Measurements from ENCODE around the gene BMX. TPM values are rescaled to one million over a fixed set of nuclear protein-coding genes. Genes with fewer than 3 reads are reported as not detected.

Gene BMX
- total RNA-seq, 1 donor from 2014 or later = 3.0 TPM

DNA sequence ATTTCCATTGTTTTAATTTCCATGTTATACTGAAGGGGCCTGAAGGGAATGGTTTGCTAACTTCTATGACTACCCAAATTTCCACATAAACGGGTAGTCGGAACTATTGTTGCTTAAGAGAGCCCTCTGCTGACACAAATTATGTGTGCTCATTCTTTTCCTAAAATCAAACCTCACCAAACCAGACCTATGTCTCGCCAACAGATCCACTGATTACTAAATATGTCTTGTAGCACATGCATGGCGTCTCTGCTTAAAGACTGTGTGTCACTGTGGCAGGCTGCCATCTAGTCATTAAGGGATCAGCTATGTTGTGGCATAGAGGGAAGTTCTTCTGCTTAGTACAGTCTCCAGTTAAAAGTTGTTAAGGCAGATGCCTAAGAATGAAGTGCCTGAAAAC, 32.6 kb upstream of the BMX start:
- DNase-seq = no peak
- no peak overlapping the region for H3K27ac ChIP-seq
- intact Hi-C loops (cut with DNase I) = loop anchor here (10.0 kb wide), 1 partner anchor 123 kb away; no protein-coding TSS in a partner anchor

DNA sequence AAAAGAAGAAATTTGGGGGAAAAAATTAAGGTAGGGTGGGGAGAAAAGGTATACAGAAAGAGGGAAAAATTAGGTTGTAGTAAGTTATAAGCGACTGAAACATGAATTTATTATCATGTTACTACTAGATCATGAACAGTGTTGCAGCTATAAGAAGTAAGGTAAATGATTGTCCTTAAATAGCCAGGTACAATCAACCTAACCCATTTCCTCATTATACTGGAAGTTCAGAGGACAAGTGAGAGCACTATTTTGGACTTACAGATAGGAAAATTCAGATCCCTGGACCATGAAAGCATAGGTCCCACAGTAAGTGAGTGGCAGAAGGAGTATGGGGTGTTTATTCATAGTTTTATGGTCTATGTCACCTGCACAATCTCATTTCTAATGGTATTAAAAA, 31.0 kb upstream of the BMX start:
- TF ChIP-seq CTCF (IDR thresholded peaks at IDR 0.05) = no peak
- Histone ChIP-seq H3K4me3 (no peak overlapping the region), H3K27ac (no peak overlapping the region), H3K4me1 (no peaks in the 10 kb centered on the region), H3K9me3 (no peaks in the 10 kb centered on the region), H3K27me3 (ENCODE audit: low read depth) (no peaks in the 10 kb centered on the region), H3K36me3 (no peaks in the 10 kb centered on the region)
- no peak for ATAC-seq
- intact Hi-C loops (cut with DNase I) = loop anchor here (10.0 kb wide), 1 partner anchor 125 kb away; no protein-coding TSS in a partner anchor
- no peak for DNase-seq

More for the DNA sequence above, 32.6 kb upstream of the BMX start:
- no peaks in the 10 kb centered on the region for H3K27me3 ChIP-seq (ENCODE audit: low read depth)
- H3K9me3 ChIP-seq = no peaks in the 10 kb centered on the region
- ATAC-seq = peak; percentile 64 to 66
- H3K36me3 ChIP-seq = no peaks in the 10 kb centered on the region
- no peaks in the 10 kb centered on the region for H3K4me1 ChIP-seq
- TF ChIP-seq CTCF (IDR thresholded peaks at IDR 0.05) = peak; percentile 33
- no peak overlapping the region for H3K4me3 ChIP-seq

DNA sequence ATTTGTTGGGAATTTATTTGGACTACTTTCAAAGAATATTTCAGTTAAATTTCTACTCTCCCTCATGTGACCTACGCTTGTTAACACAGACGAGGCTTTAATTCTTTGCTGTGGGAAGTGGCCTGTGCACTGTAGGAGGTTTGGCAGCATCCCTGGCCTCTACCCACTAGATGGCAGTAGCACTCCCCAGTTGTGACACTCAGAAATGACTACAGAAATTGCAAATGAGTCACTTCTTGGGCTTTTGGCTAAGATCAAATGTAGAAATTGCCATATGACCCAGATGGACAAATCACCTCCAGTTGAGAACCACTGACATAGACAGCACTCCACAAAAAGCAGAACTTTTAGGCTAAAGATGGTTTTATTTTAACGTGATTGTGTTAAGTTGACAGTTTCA, 29.6 kb upstream of the BMX start:
- ATAC-seq = peak; percentile 80 to 85
- Histone ChIP-seq H3K27me3 (ENCODE audit: low read depth) (no peaks in the 10 kb centered on the region), H3K9me3 (no peaks in the 10 kb centered on the region), H3K4me3 (no peak overlapping the region), H3K36me3 (no peaks in the 10 kb centered on the region), H3K27ac (no peak overlapping the region), H3K4me1 (no peaks in the 10 kb centered on the region)
- intact Hi-C loops (cut with DNase I) = no loop called here
- peak; percentile 68 for TF ChIP-seq CTCF (IDR thresholded peaks at IDR 0.05)
- DNase-seq = peak; percentile 47

DNA sequence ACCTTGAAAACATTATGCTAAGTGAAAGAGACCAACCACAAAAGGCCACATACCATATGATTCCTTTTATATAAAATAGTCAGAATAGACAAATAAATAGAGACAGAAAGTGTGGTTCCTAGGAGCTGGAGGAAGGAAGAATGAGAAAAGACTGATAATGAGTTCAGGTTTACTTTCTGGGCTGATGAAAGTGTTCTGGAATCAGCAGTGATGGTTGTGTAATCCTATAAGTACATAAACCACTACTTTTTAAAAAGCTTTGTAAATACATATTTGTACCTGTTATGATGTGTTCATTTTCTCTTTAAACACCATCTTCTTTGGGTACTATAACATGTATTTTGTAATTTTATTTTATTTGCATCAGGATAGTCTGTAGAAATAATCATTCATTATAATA, 28.1 kb upstream of the BMX start:
- no peak for TF ChIP-seq CTCF (IDR thresholded peaks at IDR 0.05)
- no peaks in the 10 kb centered on the region for H3K27me3 ChIP-seq (ENCODE audit: low read depth)
- DNase-seq (no peak), ATAC-seq (no peak)
- H3K27ac ChIP-seq = no peak overlapping the region
- no peaks in the 10 kb centered on the region for H3K36me3 ChIP-seq
- H3K9me3 ChIP-seq = no peaks in the 10 kb centered on the region
- no peak overlapping the region for H3K4me3 ChIP-seq
- intact Hi-C loops (cut with DNase I) = no loop called here
- H3K4me1 ChIP-seq = no peaks in the 10 kb centered on the region

DNA sequence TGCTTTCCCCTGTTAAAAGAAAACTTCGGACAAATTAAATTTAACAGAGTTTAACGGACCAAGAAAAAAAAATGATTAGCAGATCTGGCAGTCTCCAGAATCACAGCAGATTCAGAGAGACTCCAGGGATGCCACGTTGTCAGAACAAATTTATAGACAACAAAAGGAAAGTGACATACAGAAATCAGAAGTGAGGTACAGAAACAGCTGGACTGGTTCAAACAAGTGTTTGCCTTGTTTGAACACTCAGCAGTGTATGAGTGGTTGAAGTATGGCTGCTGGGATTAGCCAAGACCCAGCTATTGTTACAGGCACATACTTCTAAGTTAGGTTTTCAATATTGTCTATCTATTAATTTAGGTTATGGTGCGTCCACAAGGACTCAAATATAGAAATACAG, 26.6 kb upstream of the BMX start:
- ATAC-seq = peak in 1 of 2 donors; percentile 65
- Histone ChIP-seq H3K9me3 (no peaks in the 10 kb centered on the region), H3K36me3 (no peaks in the 10 kb centered on the region), H3K27ac (no peak overlapping the region), H3K4me1 (no peaks in the 10 kb centered on the region), H3K27me3 (ENCODE audit: low read depth) (no peaks in the 10 kb centered on the region), H3K4me3 (no peak overlapping the region)
- TF ChIP-seq CTCF (IDR thresholded peaks at IDR 0.05) = no peak
- DNase-seq = no peak
- intact Hi-C loops (cut with DNase I) = no loop called here

- H3K9me3 ChIP-seq = no peaks in the 10 kb centered on the region
- H3K4me3 ChIP-seq = no peak overlapping the region
- no peak overlapping the region for H3K27ac ChIP-seq
- intact Hi-C loops (cut with DNase I) = no loop called here
- no peak for TF ChIP-seq CTCF (IDR thresholded peaks at IDR 0.05)
- H3K4me1 ChIP-seq = no peaks in the 10 kb centered on the region
- DNase-seq = no peak
- no peaks in the 10 kb centered on the region for H3K36me3 ChIP-seq
- no peaks in the 10 kb centered on the region for H3K27me3 ChIP-seq (ENCODE audit: low read depth)
- no peak for ATAC-seq
Observed at GRCh38 chrX:15475021-15475420, 25.6 kb upstream of the BMX start.
